ENCODE measurements around the gene RHOXF2B.

DNA sequence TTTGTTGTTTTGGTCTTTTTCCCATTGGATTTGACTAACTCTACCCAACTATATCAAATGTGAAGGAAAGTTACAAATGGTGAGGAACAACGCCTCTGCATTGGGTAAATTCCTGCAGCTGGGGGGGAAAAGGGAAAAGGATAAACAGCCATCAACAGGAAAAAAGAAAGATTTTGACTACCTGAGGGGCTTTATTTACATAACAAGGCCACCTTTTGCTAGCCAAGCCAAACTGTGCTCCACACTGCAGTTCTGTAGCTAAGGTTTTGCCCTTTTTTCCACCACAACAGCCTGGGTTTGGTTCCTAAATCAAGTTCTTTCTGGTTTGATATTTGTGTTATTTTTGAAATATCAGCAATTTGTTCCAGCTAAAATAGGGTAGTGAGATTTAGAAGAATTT, 40.8 kb downstream of the RHOXF2B start:
- TF ChIP-seq CTCF (conservative IDR thresholded peaks at IDR 0.05; ENCODE audit: low read depth, low read length) (no peak), CEBPB (IDR thresholded peaks at IDR 0.05; ENCODE audit: low read depth, low read length) (no peak), RAD21 (IDR thresholded peaks at IDR 0.05; ENCODE audit: low read length) (no peak), BHLHE40 (IDR thresholded peaks at IDR 0.05; ENCODE audit: low read depth, low read length) (no peak), POLR2A (IDR thresholded peaks at IDR 0.05; ENCODE audit: low read depth, low read length) (no peak), ELK1 (IDR thresholded peaks at IDR 0.05; ENCODE audit: borderline replicate concordance, low read depth, low read length) (no peak), RCOR1 (IDR thresholded peaks at IDR 0.05; ENCODE audit: insufficient replicate concordance, low read length) (no peak), USF2 (IDR thresholded peaks at IDR 0.05; ENCODE audit: low read depth, low read length) (no peak), RFX5 (IDR thresholded peaks at IDR 0.05; ENCODE audit: low read depth, low read length) (no peak), SMC3 (IDR thresholded peaks at IDR 0.05; ENCODE audit: low read depth, low read length) (no peak), MXI1 (IDR thresholded peaks at IDR 0.05; ENCODE audit: borderline replicate concordance, low read depth, low read length) (no peak)

Measured in IMR-90 (cell line).